Tongue (tissue), 2 donors: ENCODE measurements around the gene PREP. TPM values are rescaled to one million over a fixed set of nuclear protein-coding genes. Genes with fewer than 3 reads are reported as not detected.

Experiments
- DNase-seq: peaks from one replicate; pipeline ENCODE4 v3.0.0-alpha.2; 2015
- total RNA-seq: library from RNA; depleted of rRNA; stranded (reverse); fragments of >200 nt; gene quantifications from one replicate; pipeline ENCODE4 v1.2.3, GENCODE V29; 2014

PREP gene
- total RNA-seq, 1 donor from 2014 or later: 49.4 TPM

- no peak for DNase-seq
These were observed 11.2 kb downstream of the PREP start for GRCh38 chr6:105391705-105392104.

GRCh38 chr6:105389543-105389942, 13.3 kb downstream of the PREP start:
- no peak for DNase-seq

DNA sequence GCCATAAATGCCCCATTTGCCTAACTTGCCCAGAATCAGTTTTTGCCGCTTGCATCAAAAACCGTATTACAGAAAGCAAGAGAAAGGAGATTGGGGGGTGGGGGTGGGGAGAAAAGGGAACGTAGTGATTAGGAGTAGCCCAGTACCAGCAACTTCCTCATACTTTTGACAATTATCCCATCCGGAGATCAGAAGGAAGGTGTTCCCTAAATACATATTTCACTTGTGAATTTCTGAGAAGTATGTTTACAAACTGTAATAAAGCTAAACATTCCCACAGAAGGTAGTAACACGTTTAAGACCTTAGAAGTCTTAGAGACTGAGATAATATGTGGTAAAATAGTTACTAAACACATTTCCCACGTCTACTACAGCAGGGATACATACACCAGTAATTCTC, 14.5 kb downstream of the PREP start:
- DNase-seq: no peak

DNA sequence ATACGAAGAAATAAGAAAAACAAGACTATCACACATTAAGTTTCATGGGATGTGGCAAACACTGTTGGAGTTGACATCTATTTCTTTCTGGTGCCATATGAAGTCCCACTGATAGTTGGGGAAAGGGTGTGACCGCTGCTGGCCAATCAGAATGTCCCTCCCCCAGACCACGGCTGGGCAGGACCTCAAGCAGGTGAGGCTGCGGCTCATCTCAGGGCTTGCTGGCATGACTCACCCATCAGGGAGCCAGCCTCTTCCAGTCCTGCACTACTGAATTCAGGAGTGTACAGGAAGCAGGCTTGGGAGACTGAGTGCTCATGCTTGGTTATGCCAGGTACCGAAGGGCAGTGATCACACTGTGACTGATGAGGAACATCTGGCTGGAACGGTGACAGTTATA, 18.9 kb downstream of the PREP start:
- no peak for DNase-seq

- DNase-seq: no peak
These were observed 19.9 kb downstream of the PREP start for GRCh38 chr6:105382958-105383357.

- DNase-seq: no peak
These were observed 20.4 kb downstream of the PREP start for GRCh38 chr6:105382496-105382895.

DNA sequence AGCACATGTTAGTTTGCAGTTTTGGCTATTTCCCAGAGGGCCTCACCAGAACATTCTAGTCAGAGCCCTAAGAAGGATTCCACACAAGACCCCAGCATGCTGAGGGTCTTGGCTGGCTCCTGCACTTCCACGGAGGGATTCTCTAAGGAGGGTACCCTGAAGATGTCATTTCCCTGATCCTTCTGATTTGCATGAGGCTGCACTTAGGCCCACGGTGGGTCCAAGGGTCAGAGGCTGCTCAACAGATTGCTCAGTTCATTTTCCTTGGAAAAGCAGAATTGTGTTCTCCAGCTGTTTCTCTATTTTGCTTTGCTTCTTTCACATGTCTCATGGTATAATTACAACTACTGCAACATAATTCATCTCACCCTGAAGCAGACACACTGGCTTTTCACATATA, 22.2 kb downstream of the PREP start:
- no peak for DNase-seq

- no peak for DNase-seq
These were observed 27.1 kb downstream of the PREP start for GRCh38 chr6:105375797-105376196.

- DNase-seq: no peak
These were observed 28.9 kb downstream of the PREP start for GRCh38 chr6:105374010-105374420.

GRCh38 chr6:105373481-105373880, 29.4 kb downstream of the PREP start:
- no peak for DNase-seq

DNA sequence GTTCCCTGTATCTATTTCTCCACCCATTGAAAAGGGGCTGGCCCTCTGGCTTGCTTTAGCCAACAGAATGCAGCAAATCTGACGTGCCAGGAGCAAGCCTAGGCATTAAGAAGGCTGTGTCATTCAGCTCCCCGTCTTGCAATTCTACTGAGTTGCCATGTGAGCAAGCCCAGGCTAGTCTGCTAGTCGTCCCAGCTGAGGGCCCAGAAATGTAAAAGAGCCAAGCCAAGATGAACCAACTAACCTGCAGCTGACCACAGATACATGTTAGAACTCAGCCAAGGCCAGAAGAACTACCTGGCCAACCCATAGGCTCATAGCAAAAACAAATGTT, 30.1 kb downstream of the PREP start:
- no peak for DNase-seq

- no peak for DNase-seq
These were observed 30.6 kb downstream of the PREP start for GRCh38 chr6:105372142-105372848.

DNA sequence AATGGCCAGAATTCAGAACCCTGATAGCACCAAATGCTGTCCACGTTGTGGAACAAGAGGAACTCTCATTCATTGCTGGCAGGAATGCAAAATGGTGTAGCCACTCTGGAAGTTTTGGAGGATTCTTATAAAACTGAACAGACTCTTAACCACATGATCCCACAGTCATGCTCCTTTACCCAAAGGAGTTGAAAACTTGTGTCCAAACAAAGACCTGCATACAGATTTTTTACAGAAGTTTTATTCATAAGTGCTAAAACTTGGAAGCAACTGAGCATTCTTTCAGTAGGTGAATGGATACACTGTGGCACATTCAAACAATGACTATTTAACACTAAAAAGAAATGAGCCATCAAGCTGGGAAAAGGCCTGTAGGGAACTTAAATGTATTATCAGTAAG, 32.5 kb downstream of the PREP start:
- DNase-seq: no peak

DNA sequence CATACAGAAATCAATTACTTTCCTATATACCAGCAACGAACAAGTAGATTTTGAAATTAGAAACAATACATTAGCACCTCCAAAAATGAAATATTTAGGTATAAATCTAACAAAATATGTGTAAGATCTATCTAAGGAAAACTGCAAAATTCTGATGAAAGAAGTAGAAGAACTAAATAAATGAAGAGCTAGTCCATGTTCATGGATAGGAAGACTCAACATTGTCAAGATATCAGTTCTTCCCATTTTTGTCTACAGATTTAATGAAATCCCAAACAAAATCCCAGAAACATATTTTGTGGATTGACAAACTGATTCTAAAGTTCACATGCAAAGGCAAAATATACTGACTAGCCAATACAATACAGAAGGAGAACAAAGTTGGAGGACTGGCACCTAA, 33.7 kb downstream of the PREP start:
- DNase-seq: no peak

DNA sequence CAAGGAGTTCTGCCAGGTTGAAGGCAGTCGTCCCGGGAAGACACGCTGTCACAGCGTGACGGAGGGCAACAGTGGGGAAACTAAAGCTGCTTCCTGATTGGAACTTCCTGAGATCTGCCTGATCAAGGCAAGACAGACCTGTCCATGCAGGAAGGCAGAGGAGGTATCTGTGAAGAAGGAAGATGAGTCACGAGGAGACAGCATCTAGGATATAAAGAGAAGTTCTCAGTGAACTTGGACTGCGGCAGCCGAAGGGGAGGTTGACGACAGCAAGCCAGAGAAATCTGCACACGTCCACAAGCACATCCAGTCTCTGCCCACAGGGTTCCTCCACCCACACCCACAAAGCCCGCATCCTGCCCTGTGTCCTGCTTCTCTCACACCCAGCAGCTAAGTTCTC, 38.6 kb downstream of the PREP start:
- DNase-seq: no peak

GRCh38 chr6:105363100-105363754, 39.7 kb downstream of the PREP start:
- peak; percentile 71 for DNase-seq

DNA sequence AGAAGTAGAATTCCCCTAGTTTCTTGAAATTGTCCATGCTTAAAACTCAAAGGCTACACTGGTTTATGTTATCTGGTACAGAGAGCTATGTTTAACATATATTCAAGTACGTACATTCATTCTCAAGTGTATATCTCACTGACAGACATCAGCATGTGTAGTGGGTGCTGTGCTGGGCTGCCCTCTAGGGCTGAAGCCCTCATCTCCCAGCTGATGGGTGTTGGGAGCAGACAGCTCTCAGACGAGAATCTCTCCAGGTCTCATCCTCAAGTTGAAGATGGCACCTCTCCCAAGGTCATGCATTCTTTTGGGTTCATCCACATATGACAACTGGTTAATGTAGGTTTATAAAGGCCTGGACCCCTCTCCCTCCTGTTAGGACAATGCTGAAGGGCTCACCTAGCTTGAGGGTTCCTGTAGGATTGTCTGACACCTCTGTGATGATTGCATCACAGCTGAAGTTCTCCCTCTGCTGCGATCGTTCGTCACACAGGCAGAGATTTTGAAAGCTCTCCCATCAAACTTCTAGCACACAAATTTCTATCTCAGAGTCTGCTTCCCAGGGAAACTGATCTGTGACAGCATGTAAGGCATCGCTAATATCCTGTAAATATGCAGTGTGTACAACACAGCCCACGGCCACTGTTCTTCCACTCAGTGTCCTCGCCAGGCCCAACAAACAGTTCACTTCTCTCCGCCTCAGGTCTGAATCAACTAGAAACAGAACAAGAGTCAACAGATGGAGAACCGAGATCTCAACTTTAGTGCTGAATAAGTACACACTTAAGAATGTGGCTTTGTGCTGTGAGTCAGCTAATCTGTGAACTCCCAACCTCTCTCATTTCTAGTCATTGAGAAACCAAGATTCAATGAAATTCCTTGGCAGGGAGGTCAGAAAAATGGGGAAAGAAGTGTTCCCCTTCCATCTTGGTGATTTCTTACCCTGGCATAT, 43.2 kb downstream of the PREP start:
- DNase-seq: no peak

- no peak for DNase-seq
These were observed 45.7 kb downstream of the PREP start for GRCh38 chr6:105357165-105357564.

DNA sequence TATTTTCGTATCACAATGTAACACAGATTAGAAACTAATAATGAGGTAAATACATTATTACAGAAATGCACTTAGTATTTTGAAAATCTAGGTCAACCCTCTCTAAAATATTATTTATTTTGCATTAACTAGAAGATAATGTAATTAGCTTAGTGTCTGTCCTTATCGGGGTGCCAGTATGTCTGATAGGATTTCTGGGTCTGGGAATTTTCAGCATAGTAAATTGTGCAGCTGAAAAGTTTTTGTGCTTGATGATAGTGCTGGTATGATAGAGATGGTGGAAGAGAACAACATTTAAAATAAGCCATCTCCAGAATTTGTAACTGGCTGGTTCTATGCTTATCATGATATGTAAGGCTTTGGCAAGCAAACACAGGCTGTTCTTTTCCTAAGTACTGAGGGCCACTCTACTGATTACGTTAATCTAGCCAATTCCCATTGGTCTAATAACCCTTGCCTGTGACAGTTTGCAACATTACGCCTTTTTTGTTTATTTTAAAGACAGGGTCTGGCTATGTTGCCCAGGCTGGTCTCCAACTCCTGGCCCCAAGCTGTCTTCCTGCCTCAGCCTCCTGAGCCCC, 50.8 kb downstream of the PREP start:
- no peak for DNase-seq

DNA sequence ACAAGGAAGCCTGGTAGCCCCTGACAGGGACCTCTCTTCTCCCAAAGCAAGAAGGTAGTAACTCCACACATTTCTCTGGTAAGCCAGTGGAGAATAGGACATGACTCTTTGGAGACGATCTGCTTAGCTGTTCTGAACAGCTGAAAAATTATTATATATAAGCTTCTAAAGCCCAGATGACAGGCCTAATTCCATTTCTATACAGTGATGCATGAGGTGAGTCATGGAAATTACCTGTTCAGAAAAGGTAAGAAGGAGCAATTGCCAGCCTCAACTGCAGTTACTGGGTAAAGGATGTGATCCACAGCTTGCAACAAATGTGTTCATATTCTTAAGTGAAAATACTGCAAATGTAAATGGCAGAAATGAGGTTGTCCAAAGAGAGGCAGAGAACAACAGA, 54.0 kb downstream of the PREP start:
- no peak for DNase-seq

GRCh38 chr6:105346052-105346451, 56.8 kb downstream of the PREP start:
- no peak for DNase-seq

GRCh38 chr6:105345506-105345905, 57.4 kb downstream of the PREP start:
- no peak for DNase-seq

GRCh38 chr6:105344881-105345370, 58.0 kb downstream of the PREP start:
- no peak for DNase-seq
